Stimulated activated CD8-positive, alpha-beta memory T cell treated with anti-CD3 and anti-CD28 coated beads, Interleukin-12 subunit alpha, Interleukin-12 subunit beta, amount 100 ng/mL, for 1 hour (primary cell): Measurements from ENCODE around the gene GRID2.

Experiments
- DNase-seq: peaks from one replicate; pipeline ENCODE4 v3.0.0-alpha.2; 2020; ENCODE audit warnings: low read depth

The GRID2 gene

GRCh38 chr4:92714640-92715039 is 410.9 kb downstream of the GRID2 start:
- no peak for DNase-seq

DNA sequence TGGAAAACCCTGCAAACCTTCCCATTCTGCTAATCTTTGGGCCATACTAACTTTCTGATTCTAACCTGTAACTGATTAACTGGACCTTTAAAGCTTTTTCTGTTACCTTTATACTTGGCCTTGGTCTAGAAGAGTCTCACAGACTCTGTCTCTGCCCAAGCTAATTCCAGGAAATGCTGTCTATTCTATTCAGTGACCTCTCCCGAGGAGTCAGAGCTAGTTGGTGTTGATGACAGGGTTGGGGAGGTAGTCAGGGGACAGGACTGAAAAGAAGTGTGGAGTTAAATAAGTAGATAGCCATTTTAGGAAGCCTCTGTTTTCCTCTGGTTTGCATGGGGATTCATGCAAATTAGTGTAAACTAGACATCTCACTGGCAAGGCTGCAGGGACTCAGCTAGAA is 429.5 kb downstream of the GRID2 start:
- DNase-seq: no peak

DNA sequence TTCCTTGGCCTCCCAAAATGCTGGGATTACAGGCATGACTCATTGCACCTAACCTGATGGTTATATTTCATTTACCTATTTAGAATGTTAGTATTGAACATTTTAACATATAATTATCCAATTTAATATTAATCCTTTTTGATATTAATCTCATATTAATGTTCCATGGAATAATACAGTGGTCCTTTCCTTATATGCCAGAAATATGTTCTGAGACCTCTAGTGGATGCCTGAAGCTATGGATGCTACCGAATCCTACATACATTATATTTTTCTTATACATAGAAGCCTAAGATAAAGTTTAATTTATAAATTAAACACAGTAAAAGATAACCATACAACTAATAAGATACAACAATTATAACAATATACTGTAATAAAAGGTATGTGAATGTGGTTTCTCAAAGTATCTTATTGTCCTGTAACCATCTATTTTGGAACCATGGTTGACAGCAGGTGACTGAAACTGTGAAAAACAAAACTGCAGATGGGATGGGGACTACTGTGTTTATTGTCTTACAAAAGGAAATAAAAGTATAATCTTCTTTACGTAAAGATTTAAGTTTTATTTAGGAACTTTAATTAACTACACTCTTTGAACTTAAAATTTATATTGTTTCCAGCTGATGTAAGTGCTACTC is 431.4 kb downstream of the GRID2 start:
- no peak for DNase-seq

GRCh38 chr4:92760433-92760832 is 456.7 kb downstream of the GRID2 start:
- no peak for DNase-seq

DNA sequence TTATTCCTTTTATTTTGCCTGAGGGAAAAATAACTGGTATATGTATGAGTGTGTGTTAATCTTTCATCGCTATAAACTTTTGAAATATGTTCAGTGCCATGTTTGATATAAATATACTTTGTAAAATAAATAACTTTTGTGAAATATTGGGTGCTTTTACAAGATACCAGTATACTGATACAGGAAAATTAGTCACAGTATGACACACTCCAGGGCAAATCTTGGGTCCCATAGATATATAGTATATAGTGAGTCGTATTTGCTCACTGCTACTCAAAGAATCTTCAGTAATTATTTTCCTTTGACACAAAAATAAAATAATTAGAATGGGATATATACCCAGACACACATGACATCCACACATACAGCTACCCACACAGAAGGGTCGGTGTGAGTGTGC is 472.3 kb downstream of the GRID2 start:
- DNase-seq: no peak

DNA sequence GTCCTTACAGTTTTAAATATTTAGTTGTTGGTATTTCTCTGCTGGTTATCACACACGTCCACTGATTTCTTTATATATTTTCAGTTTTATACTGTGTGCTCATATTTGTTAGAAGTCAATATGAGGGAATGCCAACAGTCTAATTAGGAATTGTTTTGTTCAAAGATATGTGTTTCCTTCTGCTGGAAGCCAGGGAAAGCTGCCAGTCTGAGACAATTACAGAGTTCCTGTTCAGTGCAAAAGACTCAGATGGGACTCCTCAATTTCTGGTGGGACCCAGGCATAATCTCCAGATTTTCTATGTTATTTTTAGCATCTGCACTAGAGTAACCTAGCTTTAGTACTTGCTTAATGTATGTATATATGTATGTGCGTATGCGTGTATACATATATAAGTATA is 486.0 kb downstream of the GRID2 start:
- no peak for DNase-seq

DNA sequence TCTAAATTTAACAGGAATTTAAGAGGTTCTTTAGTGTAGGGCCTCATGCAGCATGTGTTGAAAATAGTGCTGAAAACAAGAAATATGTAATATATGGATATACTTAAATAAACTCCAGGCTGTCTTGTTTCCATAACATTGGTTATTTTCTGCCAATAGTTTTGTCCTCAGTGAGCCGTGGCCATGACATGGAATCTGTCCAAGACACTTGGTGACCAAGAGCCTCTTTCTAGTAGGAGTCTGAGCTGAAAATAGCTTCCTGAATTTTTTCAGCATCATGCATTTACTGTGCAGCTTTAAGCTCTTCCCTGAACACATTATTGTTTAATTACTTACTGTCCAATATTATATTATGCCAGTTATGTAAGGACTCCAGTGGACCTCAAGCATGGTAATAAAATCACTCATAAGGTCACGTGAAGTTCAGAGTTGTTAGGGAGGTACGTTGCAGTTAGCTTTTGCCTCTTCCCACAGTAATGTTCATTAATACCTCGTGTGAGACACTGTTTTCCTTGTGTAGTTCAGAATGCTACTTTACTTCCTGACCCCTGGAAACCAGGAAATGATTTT is 488.2 kb downstream of the GRID2 start:
- DNase-seq: no peak

- no peak for DNase-seq
Observed at GRCh38 chr4:92809381-92809780, 505.6 kb downstream of the GRID2 start.

DNA sequence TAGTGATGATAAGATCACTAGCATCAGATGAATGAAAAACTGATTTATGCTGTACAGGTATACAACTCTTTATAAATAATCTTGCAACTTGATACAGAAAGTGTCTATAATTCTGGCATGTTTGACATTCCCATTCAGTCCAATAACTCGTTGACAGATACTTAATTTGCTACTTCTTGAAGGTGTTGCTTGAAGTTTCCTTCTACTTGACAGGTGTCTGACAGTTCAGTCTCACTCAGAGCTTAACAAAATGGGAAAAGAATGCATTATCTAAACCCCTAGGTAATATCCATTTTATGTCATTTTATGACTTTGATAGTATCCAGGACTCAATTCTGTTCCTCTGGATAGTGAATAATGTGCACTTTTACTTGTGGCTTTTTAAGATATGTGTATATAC is 508.9 kb downstream of the GRID2 start:
- no peak for DNase-seq

DNA sequence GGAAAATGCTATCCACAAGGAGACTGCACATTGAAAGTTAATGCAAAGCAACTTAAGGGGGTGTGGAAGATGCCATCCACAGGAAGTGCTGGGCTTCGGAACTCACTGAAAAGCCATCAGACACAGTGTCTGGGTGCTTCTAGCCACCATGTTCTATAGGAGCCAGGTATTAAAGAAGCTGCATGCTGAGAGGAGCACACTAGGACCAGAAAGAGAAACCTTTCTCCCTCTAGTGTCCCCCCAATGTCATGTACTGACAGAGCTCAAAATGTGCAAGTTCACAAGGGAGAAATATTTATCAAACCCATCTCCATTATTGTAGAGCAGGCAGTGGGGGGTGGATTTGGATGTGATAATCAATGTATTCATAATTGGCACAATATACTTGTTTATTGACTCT is 510.9 kb downstream of the GRID2 start:
- no peak for DNase-seq

DNA sequence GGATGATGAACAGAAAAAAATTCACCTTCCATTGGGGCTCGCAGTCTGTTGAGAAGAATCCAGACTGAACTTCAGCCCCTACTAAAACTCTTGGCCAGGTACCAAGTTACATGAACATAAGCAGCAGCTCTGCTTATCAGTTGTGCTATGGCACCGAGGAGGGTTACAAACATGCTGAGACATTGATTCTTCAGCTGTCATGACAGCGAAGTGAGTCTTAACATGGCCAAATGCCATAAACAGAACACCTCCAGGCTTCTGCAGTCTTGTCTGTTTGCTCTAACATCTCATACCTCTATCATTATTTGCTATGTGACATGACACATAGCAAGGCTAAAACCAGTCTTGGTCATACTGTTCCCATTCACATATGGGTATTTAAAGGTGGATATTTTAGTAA is 521.5 kb downstream of the GRID2 start:
- no peak for DNase-seq

DNA sequence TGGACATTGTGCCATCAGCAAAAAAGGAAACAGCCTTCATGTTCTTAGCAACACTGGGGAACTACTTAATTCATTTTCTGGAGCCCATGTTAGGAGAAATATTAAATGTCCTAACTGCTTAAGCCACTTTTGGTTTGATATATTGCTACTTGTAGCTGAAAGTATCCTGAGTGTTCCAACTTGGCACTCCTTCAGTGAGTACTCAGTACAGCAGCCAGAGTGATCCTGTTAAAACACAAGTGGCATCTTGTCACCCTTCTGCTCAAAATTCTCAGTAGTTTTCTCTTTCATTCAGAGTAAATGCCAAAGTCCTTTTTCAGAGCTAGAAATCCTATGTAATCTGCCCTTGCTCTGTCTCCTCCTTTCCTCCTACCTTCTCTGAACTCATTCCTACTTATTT is 522.0 kb downstream of the GRID2 start:
- DNase-seq: no peak

GRCh38 chr4:92830771-92831170 is 527.0 kb downstream of the GRID2 start:
- no peak for DNase-seq

GRCh38 chr4:92840880-92841279 is 537.1 kb downstream of the GRID2 start:
- no peak for DNase-seq

DNA sequence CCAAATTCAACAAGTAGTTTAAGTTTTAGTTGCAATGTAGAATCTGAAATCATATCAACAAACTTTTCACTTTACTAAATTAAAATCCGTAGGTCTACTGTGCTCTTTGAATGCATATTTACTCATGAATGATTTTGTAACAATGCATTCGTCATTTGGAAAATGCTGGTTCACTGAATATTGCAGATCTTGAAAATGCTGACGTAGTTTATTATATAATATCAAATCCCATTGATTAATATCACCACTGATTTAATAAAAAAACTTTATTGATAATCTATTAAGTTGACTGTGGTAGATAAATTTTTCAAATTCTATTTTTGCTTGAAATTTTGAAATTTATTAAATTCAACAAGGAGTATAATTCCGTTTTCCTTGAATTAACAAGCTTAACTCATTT is 540.0 kb downstream of the GRID2 start:
- DNase-seq: no peak

DNA sequence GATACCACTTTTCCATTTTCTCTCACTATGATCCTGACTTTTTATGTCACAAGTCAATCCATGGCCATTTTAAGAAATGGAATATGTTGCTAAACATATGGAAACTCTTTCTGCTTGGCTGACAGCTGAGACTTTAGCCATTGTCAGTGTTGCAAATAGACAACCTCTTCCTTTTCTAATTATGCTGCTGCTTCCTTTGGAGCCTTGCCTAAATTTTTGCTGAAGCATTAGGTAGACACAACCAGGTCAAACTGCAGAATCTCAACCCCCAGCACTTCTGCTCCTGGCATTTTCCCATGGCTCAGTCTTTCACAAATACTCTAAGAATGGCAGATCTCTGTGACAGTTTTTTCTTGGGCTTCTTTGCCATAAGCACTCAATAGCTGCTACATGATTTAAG is 543.3 kb downstream of the GRID2 start:
- DNase-seq: no peak

GRCh38 chr4:92862509-92862908 is 558.7 kb downstream of the GRID2 start:
- no peak for DNase-seq

GRCh38 chr4:92864096-92864495 is 560.3 kb downstream of the GRID2 start:
- no peak for DNase-seq

DNA sequence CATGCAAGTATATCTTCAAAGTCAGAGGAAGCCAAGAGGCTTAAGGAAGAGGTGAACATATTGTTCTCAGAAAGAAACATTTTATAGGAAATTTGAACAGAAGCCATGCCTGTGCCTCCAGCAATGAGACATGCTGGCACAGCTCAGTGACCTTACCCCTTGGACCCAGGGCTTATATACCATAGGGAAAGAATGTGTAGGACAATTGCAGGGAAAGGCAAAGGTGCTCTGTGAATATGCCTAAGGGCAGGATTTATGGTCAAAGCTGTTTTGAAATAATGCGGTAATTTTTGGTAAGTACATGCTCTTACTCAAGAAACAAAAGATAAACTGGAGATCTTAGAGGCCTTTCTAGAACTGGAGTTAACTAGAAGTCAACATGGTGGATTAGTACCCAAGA is 568.8 kb downstream of the GRID2 start:
- DNase-seq: no peak

DNA sequence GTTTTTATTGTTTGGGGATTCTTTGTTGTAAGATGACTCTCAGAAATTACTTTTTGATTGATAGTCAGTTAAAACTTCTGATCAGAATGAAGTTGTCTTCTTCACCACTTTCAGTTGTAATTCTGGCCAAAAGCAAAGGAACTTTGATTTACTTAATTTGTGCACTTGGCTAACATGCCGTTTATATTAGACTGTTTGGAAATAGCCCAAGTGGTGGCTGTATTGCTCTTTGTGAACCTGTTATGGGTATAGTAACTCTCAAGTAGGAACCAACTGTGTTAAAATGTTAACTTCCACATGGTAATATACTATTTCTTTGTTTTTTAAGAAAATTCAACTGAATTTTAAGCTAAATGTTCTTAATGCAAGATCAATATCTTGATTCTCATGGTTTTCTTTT is 581.9 kb downstream of the GRID2 start:
- no peak for DNase-seq

GRCh38 chr4:92952426-92952825 is 648.7 kb downstream of the GRID2 start:
- DNase-seq: no peak

DNA sequence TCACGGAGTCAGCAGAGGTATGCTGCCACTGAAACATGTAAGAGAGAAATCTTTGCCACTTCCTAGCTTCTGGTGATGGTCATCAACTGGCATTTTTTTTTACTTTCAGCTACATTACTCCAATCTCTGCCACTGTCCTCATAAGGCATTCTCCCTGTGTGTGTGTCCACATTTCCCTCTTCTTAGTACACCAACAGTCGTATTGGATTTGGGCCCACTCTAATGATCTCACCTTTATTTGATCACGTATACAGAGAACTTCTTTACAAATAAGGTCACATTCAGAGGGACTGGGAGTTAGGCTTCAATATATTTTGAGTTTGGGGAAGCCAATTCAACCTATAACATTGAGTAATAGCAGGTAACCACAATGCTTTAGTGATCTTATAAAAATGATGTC is 649.1 kb downstream of the GRID2 start:
- DNase-seq: no peak

DNA sequence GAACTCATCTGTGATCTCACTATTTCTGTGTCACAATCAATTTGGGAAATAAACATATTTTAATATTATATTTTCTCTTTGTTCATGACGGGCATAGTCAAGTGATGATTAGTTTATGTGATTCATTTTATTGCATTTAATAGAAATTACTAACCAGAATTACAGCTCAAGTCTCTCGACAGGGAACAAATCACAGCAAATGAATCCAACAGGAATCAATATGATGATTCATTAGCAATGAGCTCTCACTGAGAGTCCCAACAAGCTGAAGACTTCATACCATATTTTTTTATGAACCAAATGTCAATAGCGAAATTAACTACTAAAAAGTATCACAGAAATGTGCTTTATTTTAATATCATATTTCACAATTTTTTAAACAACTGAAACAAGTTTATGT is 649.7 kb downstream of the GRID2 start:
- DNase-seq: no peak

DNA sequence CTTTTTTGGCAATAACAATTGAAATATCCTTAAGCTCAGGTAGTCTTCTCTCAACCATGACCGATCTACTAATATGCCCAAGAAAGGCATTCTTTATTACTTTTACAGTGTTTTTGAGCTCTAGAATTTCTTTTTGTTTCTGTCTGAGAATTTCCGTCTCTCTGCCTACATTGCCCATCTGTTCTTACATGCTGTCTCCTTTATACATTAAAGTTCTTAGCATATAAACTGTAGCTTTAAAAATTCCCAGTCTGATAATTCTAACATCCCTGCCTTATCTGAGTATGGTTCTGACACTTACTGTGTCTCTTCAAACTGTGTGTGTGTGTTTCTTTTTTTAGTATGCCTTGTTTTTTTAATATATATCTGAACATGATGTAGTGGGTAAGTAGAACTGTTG is 658.1 kb downstream of the GRID2 start:
- DNase-seq: no peak

DNA sequence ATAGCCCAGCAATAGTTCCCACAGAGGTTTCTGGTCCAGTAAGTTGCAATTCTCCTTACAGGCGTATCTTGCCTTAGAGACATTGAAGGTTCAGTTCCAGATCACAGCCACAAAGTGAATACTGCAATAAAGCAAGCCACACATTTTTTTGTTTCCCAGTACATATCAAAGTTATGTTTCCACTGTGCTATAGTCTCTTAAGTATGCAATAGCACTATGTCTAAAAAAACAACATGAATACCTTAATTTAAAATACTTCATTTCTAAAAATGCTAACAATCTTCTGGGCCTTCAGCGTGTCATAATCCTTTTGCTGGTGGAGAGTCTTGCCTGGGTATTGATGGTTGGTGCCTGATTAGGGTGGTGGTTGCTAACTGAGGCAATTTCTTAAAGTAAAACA is 659.1 kb downstream of the GRID2 start:
- DNase-seq: no peak
